HEK293 (cell line): ENCODE measurements around the gene IGF2BP2.
A peak's percentile ranks its signal among the peaks of the same experiment; 100 is the strongest.

Source experiments
- CTCF ChIA-PET: fragments of 350-600 bp; formaldehyde crosslinking; extraction: SDS; loops from one replicate; lab custom pipeline; 2021; ENCODE audit warnings: antibody characterized with exemption; lab: Yijun Ruan, JAX
- POLR2A ChIA-PET: fragments of 300-600 bp; formaldehyde crosslinking; extraction: SDS; loops from one replicate; lab custom pipeline; 2020; ENCODE audit warnings: antibody characterized with exemption, inconsistent platforms; lab: Yijun Ruan, JAX
- H3K27ac ChIP-seq: fragments of 200-500 bp; sonication (Bioruptor generic); 2 replicates; pipeline ENCODE4 v1.5.1; 2014; ENCODE audit warnings: low read depth, low read length, control low read depth, inconsistent platforms; ENCODE audit errors: extremely low read depth
- H3K36me3 ChIP-seq, 2 experiments: fragments of 200-500 bp in 1 of 2; sonication (Bioruptor generic) in 1 of 2; 1 replicate in 1 of 2; 2 replicates in 1 of 2; pipeline ENCODE4 v1.5.1; 2014 to 2017; ENCODE audit warnings: inconsistent platforms in 2 of 2, low read length in 2 of 2; ENCODE audit not compliant: control insufficient read depth in 2 of 2, insufficient read depth in 1 of 2
- H3K4me1 ChIP-seq: fragments of 200-500 bp; sonication (Bioruptor generic); 2 replicates; pipeline ENCODE4 v1.5.1; 2014; ENCODE audit warnings: mild to moderate bottlenecking, low read length, inconsistent platforms; ENCODE audit not compliant: control insufficient read depth, insufficient read depth
- H3K4me3 ChIP-seq: 2 replicates; pipeline ENCODE4 v1.5.1; 2011; ENCODE audit warnings: low read depth, mild to moderate bottlenecking, control low read depth, low read length, moderate library complexity
- H3K9me3 ChIP-seq: fragments of 200-500 bp; sonication (Bioruptor generic); 2 replicates; pipeline ENCODE4 v1.5.1; 2014; ENCODE audit warnings: low read depth, low read length, inconsistent platforms; ENCODE audit not compliant: control insufficient read depth, insufficient read depth
- GLI4 ChIP-seq: fragments of 450-650 bp; formaldehyde crosslinking; IDR thresholded peaks from 2 replicates; pipeline ENCODE4 v1.5.1; 2016; ENCODE audit warnings: missing biosample characterization, missing genetic modification characterization
- GLIS1 ChIP-seq: fragments of 450-650 bp; formaldehyde crosslinking; IDR thresholded peaks from 2 replicates; pipeline ENCODE4 v1.5.1; 2016; ENCODE audit warnings: missing biosample characterization, missing genetic modification characterization
- KLF9 ChIP-seq: fragments of 450-650 bp; formaldehyde crosslinking; IDR thresholded peaks from 2 replicates; pipeline ENCODE4 v1.5.1; 2016; ENCODE audit warnings: missing biosample characterization, missing genetic modification characterization, low read depth
- ZBTB17 ChIP-seq: fragments of 450-650 bp; formaldehyde crosslinking; IDR thresholded peaks from 2 replicates; pipeline ENCODE4 v1.5.1; 2016; ENCODE audit warnings: missing biosample characterization, missing genetic modification characterization
- ZBTB20 ChIP-seq: fragments of 450-650 bp; formaldehyde crosslinking; IDR thresholded peaks from 2 replicates; pipeline ENCODE4 v1.5.1; 2016; ENCODE audit warnings: missing biosample characterization, missing genetic modification characterization
- ZBTB21 ChIP-seq: fragments of 450-650 bp; formaldehyde crosslinking; IDR thresholded peaks from 2 replicates; pipeline ENCODE4 v1.5.1; 2017; ENCODE audit warnings: missing biosample characterization, missing genetic modification characterization
- ZNF10 ChIP-seq: fragments of 450-650 bp; formaldehyde crosslinking; IDR thresholded peaks from 2 replicates; pipeline ENCODE4 v1.5.1; 2017; ENCODE audit warnings: missing biosample characterization, missing genetic modification characterization
- ZNF121 ChIP-seq: fragments of 450-650 bp; formaldehyde crosslinking; IDR thresholded peaks from 2 replicates; pipeline ENCODE4 v1.5.1; 2016; ENCODE audit warnings: missing biosample characterization, missing genetic modification characterization
- ZNF175 ChIP-seq: fragments of 450-650 bp; formaldehyde crosslinking; IDR thresholded peaks from 2 replicates; pipeline ENCODE4 v1.5.1; 2016; ENCODE audit warnings: missing biosample characterization, missing genetic modification characterization
- ZNF211 ChIP-seq: fragments of 450-650 bp; formaldehyde crosslinking; IDR thresholded peaks from 2 replicates; pipeline ENCODE4 v1.5.1; 2016; ENCODE audit warnings: low read depth, missing biosample characterization, missing genetic modification characterization
- ZNF248 ChIP-seq: fragments of 450-650 bp; formaldehyde crosslinking; IDR thresholded peaks from 2 replicates; pipeline ENCODE4 v1.5.1; 2017; ENCODE audit warnings: missing biosample characterization, missing genetic modification characterization
- ZNF335 ChIP-seq: fragments of 450-650 bp; formaldehyde crosslinking; conservative IDR thresholded peaks from 2 replicates; pipeline ENCODE4 v1.5.1; 2016; ENCODE audit warnings: missing biosample characterization, missing genetic modification characterization
- ZNF629 ChIP-seq: fragments of 450-650 bp; formaldehyde crosslinking; IDR thresholded peaks from 2 replicates; pipeline ENCODE4 v1.5.1; 2017; ENCODE audit warnings: missing biosample characterization, missing genetic modification characterization
- ZNF654 ChIP-seq: fragments of 450-650 bp; formaldehyde crosslinking; IDR thresholded peaks from 2 replicates; pipeline ENCODE4 v1.5.1; 2016; ENCODE audit warnings: low read depth, missing biosample characterization, missing genetic modification characterization
- ZNF76 ChIP-seq: fragments of 450-650 bp; formaldehyde crosslinking; IDR thresholded peaks from 2 replicates; pipeline ENCODE4; 2016; ENCODE audit warnings: low read depth, missing biosample characterization, missing genetic modification characterization, borderline replicate concordance
- TF ChIP-seq, protein P1 (sequence below): fragments of 450-650 bp; formaldehyde crosslinking; IDR thresholded peaks from 2 replicates; pipeline ENCODE4 v1.5.1; 2016; ENCODE audit warnings: missing biosample characterization, missing genetic modification characterization
- TF ChIP-seq, protein P2 (sequence below): fragments of 450-650 bp; formaldehyde crosslinking; IDR thresholded peaks from 2 replicates; pipeline ENCODE4 v1.5.1; 2016; ENCODE audit warnings: missing biosample characterization, missing genetic modification characterization

IGF2BP2 gene

DNA sequence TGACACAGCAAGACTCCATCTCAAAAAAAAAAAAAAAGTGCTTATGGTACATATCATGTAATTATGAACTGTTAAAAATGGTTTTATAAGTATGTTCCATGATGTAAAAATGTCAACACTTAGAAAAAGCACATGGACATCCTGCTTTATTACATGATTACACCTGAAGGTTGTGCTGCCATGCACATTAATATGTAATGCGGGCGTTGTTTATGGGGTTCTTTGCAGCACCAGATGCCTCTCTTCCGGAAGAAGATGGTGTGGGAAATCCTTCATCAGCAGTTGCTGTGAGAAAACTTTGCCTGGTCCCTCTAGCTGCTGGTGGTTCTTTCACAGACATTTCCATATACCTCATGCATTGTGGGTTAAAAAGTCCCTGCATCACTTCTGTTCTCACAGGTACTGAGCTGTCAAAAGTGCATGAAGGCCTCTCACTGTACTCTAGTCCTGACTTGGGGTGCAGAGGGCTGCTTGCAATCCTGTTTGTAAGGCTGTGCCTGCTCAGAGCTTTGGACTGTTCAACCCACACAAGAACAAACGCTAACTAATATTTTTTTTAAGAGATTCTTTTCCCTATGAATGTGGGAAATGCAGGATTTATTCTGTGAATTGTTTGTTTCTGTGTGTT is 195.2 kb downstream of the IGF2BP2 start (continued):
- TF ChIP-seq KLF9 (tag by site-specific recombination) (no peak), ZNF175 (tag by site-specific recombination) (no peak), GLI4 (tag by site-specific recombination) (no peak), ZNF211 (tag by site-specific recombination) (no peak), ZNF76 (tag by site-specific recombination) (no peak), ZNF629 (tag by site-specific recombination) (no peak), ZNF654 (no peak), ZBTB21 (tag by site-specific recombination) (no peak), ZNF335 (tag by site-specific recombination) (no peak)

DNA sequence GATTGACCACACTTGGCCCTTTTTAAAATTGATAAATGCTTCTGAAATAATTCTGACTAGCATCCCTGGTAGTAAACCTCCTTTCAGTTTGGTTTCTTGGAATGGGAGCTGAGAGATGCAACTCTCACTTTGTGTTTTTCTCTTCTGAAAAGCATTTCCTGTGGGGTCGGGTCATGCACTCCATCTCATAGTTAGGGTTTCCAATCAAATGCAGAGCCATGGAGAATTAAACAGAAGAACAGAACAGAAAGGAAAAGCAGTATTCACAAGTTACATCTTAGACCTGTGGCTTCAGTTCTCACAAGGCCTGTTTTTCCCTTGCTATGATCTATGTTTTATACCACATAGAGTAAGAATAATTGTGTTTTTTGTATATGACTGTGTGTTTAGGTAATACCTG is 199.1 kb downstream of the IGF2BP2 start:
- Histone ChIP-seq H3K27ac (no peak overlapping the region), H3K9me3 (no peaks in the 10 kb centered on the region), H3K4me1 (no peaks in the 10 kb centered on the region), H3K4me3 (no peak overlapping the region), H3K36me3 (peaks cover 1 to 65% of the 10 kb centered on the region in 2 experiments)
- ChIA-PET POLR2A (no interaction called here), CTCF (interaction anchor here (1.6 kb wide), 1 partner anchor 35 kb away, joined by 4 read pairs; no protein-coding TSS in a partner anchor)
- no peak for TF ChIP-seq ZBTB21 (tag by site-specific recombination)
- TF ChIP-seq ZBTB17 (tag by site-specific recombination): 0 out of 2 replicates have a peak, but pooled peaks have one; percentile 32

DNA sequence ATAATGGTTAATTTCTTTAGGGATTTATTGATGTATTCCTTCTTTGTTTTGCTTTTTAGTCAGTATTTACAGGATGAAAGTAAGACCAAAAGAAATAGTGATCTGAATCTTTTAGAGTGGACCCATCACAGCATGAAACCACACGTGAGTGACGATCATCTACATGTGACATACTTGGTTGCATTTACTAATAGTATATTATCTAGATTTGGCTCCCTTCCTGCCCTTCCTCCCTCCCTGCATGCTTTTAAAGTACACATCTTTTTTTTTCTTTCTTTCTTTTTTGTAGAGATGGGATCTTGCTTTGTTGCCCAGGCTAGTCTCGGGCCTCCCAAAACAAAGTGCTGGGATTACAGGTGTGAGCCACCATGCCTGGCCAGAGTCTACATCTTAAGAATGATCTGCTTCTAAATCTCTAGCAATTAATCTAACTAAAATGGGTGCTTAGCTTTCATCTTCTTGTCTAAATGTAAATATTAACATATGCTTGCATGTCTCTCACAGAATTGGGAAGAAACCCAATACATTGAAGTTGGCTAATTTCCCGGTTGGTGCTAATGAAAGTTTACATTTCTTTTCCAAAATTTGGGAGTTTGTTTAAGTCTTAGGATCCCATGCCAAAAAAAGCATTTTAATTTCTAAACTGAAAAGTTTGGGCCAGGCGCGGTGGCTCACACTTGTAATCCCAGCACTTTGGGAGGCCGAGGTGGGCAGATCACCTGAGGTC is 200.7 kb downstream of the IGF2BP2 start:
- ChIA-PET CTCF (interaction anchor here (0.6 kb wide), 1 partner anchor 16 kb away, joined by 3 read pairs; no protein-coding TSS in a partner anchor), POLR2A (no interaction called here)
- TF ChIP-seq GLIS1 (tag by site-specific recombination) (no peak), ZBTB20 (tag by site-specific recombination) (no peak), ZNF248 (no peak), ZNF10 (no peak)
- TF ChIP-seq, protein P1, sequence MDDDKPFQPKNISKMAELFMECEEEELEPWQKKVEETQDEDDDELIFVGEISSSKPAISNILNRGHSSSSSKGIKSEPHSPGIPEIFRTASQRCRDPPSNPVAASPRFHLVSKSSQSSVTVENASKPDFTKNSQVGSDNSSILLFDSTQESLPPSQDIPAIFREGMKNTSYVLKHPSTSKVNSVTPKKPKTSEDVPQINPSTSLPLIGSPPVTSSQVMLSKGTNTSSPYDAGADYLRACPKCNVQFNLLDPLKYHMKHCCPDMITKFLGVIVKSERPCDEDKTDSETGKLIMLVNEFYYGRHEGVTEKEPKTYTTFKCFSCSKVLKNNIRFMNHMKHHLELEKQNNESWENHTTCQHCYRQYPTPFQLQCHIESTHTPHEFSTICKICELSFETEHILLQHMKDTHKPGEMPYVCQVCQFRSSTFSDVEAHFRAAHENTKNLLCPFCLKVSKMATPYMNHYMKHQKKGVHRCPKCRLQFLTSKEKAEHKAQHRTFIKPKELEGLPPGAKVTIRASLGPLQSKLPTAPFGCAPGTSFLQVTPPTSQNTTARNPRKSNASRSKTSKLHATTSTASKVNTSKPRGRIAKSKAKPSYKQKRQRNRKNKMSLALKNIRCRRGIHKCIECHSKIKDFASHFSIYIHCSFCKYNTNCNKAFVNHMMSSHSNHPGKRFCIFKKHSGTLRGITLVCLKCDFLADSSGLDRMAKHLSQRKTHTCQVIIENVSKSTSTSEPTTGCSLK (tag by site-specific recombination): no peak
- Histone ChIP-seq H3K9me3 (no peaks in the 10 kb centered on the region), H3K36me3 (peaks cover 12 to 62% of the 10 kb centered on the region in 2 experiments), H3K4me1 (no peaks in the 10 kb centered on the region), H3K4me3 (no peak overlapping the region), H3K27ac (no peak overlapping the region)

DNA sequence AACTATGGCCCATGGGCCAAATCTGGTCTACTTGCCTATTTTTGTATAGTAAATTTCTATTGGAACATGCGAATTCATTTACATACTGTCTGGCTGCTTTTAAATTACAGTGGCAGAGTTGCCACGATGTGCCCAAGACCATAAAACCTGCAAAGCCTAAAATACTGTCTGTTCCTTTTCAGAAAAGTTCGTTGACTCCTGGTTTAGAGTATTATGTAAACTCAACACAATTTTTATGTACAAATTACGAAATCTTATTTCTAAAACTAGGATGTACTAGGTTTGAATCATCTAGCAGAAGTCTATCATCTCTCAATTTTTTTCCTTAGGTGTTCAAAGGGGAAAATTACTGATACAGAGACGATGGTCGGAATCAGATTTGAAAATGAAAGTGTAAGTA is 211.8 kb downstream of the IGF2BP2 start:
- Histone ChIP-seq H3K27ac (no peak overlapping the region), H3K9me3 (no peaks in the 10 kb centered on the region), H3K36me3 (peaks cover 13 to 85% of the 10 kb centered on the region in 2 experiments), H3K4me3 (no peak overlapping the region), H3K4me1 (no peaks in the 10 kb centered on the region)
- CTCF ChIA-PET: no interaction called here
- POLR2A ChIA-PET: no interaction called here
- TF ChIP-seq, protein P2, sequence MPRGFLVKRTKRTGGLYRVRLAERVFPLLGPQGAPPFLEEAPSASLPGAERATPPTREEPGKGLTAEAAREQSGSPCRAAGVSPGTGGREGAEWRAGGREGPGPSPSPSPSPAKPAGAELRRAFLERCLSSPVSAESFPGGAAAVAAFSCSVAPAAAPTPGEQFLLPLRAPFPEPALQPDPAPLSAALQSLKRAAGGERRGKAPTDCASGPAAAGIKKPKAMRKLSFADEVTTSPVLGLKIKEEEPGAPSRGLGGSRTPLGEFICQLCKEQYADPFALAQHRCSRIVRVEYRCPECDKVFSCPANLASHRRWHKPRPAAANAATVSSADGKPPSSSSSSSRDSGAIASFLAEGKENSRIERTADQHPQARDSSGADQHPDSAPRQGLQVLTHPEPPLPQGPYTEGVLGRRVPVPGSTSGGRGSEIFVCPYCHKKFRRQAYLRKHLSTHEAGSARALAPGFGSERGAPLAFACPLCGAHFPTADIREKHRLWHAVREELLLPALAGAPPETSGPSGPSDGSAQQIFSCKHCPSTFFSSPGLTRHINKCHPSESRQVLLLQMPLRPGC: no peak
- TF ChIP-seq ZNF121 (tag by site-specific recombination): no peak
